PFSK-1 (cell line): ENCODE results near the gene FASTKD2.

Source experiments
- FOXP2 ChIP-seq: optimal IDR thresholded peaks from 2 replicates; pipeline ENCODE3; 2011; ENCODE audit warnings: borderline replicate concordance, control low read depth, inconsistent platforms; ENCODE audit not compliant: insufficient read depth; ENCODE audit errors: extremely low read length, extremely low read depth
- POLR2AphosphoS5 ChIP-seq: IDR thresholded peaks from 2 replicates; pipeline ENCODE4 v1.6.1; 2012; ENCODE audit warnings: low read depth, mild to moderate bottlenecking, control low read depth, low read length, moderate library complexity
- REST ChIP-seq, 2 experiments: IDR thresholded peaks; 2 replicates each; pipeline versions ENCODE4 v1.6.1 to v1.8.0; 2011 to 2012; ENCODE audit warnings: low read depth in 2 of 2, low read length in 2 of 2, control low read depth in 1 of 2, inconsistent platforms in 1 of 2, mild to moderate bottlenecking in 1 of 2, moderate library complexity in 1 of 2; ENCODE audit not compliant: insufficient read depth in 1 of 2
- SIN3A ChIP-seq: IDR thresholded peaks from 2 replicates; pipeline ENCODE4 v1.6.1; 2012; ENCODE audit warnings: mild to moderate bottlenecking, low read length, moderate library complexity, borderline replicate concordance; ENCODE audit not compliant: insufficient read depth
- TAF1 ChIP-seq: IDR thresholded peaks from 2 replicates; pipeline ENCODE4 v1.6.1; 2012; ENCODE audit warnings: low read length, control low read depth, borderline replicate concordance; ENCODE audit not compliant: insufficient read depth

Gene FASTKD2

GRCh38 chr2:206784559-206785353, 19.4 kb downstream of the FASTKD2 start:
- TF ChIP-seq POLR2AphosphoS5 (no peak), SIN3A (no peak), TAF1 (no peak), REST (IDR thresholded peaks at IDR 0.05; ENCODE audit: insufficient read depth in 1 of 2, low read depth in 2 of 2, low read length in 2 of 2) (no peak)

- TF ChIP-seq TAF1 (no peak), POLR2AphosphoS5 (no peak), FOXP2 (no peak), SIN3A (no peak), REST (IDR thresholded peaks at IDR 0.05; ENCODE audit: insufficient read depth in 1 of 2, low read depth in 2 of 2, low read length in 2 of 2) (no peak)
Observed at GRCh38 chr2:206790311-206790935, 25.0 kb downstream of the FASTKD2 start.

GRCh38 chr2:206792645-206793044, 27.2 kb downstream of the FASTKD2 start:
- TF ChIP-seq FOXP2 (no peak), SIN3A (no peak), POLR2AphosphoS5 (no peak), TAF1 (no peak), REST (IDR thresholded peaks at IDR 0.05; ENCODE audit: insufficient read depth in 1 of 2, low read depth in 2 of 2, low read length in 2 of 2) (no peak)

GRCh38 chr2:206797376-206797775, 32.0 kb downstream of the FASTKD2 start:
- no peak for TF ChIP-seq FOXP2
- no peak for TF ChIP-seq TAF1
- no peak for TF ChIP-seq SIN3A
- no peak for TF ChIP-seq REST (IDR thresholded peaks at IDR 0.05; ENCODE audit: insufficient read depth in 1 of 2, low read depth in 2 of 2, low read length in 2 of 2)
- TF ChIP-seq POLR2AphosphoS5 = no peak

GRCh38 chr2:206798000-206798399, 32.6 kb downstream of the FASTKD2 start:
- TF ChIP-seq TAF1 (no peak), POLR2AphosphoS5 (no peak), SIN3A (no peak), FOXP2 (no peak), REST (IDR thresholded peaks at IDR 0.05; ENCODE audit: insufficient read depth in 1 of 2, low read depth in 2 of 2, low read length in 2 of 2) (no peak)
